ENCODE data around the gene SIN3B. TPM values are rescaled to one million over a fixed set of nuclear protein-coding genes. Genes with fewer than 3 reads are reported as not detected.

The SIN3B gene
- polyA plus RNA-seq, 1 of the 3 experiments (the other 2 are of a cell fraction), result 29.7 TPM

DNA sequence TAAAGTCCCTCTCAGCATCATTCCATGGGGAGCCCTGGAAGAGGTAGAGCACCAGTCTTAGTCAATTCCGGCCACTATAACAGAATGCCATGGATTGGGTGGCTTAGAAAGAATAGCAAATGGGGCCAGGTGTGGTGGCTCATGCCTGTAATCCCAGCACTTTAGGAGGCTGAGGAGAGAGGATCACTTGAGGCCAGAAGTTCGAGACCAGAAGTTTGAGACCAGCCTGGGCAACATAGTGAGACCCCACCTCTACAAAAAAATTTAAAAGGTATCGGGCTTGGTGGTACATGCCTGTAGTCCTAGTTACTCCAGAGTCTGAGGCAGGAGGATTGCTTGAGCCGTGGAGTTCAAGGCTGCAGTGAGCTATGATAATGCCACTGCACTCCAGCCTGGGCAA, 25.0 kb upstream of the SIN3B start:
- POLR2A ChIA-PET, result no interaction called here

DNA sequence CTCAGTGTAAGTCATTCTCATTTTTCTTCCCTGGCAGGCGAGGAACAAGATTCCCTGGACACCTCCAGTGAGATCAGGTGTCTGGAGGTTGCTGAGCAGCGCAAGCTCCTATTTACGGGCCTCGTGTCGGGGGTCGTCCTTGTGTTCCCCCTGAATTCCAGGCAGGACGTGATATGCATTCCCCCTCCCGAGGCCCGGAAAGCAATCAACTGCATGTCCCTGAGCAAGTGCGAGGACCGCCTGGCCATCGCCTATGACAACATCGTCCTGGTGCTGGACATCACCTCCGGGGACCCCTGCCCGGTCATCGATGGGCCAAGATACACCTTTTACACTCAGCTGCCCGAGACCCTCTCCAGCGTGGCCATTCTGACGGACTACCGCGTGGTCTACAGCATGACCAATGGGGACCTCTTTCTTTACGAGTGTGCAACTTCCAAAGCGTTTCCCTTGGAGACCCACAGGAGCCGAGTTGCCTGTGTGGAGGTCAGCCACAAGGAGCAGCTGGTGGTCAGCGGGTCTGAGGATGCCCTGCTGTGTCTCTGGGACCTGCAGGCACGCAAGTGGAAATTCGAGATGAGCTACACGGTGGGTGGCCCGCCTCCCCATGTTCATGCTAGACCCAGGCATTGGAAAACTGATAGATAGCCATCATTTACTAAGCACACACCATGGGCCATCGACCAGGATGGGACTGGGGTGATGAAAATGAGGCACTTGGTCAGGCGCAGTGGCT, 21.5 kb upstream of the SIN3B start:
- Histone ChIP-seq H3K79me2 (ENCODE audit: insufficient read depth) (no peaks in the 10 kb centered on the region), H3K4me3 (ENCODE audit: low read depth in 2 of 2, low read length in 1 of 2) (no peak overlapping the region), H3K4me1 (ENCODE audit: control insufficient read depth in 1 of 2, insufficient read depth in 2 of 2, low read depth in 1 of 2, low read length in 1 of 2) (no peaks in the 10 kb centered on the region), H3K9ac (no peak overlapping the region), H3K27ac (ENCODE audit: low read depth in 2 of 2, low read length in 1 of 2) (no peak overlapping the region), H4K20me1 (ENCODE audit: insufficient read depth) (no peaks in the 10 kb centered on the region), H3K9me2 (no peaks in the 10 kb centered on the region), H3K27me3 (ENCODE audit: insufficient read depth) (peaks cover 5% of the 10 kb centered on the region; the same call in 1 of the 2 replicates), H3K36me3 (replicated peaks in 1 of 2; ENCODE audit: control insufficient read depth in 1 of 2, insufficient read depth in 2 of 2, low read length in 1 of 2) (no peaks in the 10 kb centered on the region), H3K4me2 (no peak overlapping the region), H3K9me3 (no peaks in the 10 kb centered on the region), H2AFZ (ENCODE audit: low read depth) (no peak overlapping the region), H3F3A (replicated peaks; ENCODE audit: insufficient read depth) (no peaks in the 10 kb centered on the region)
- ChIA-PET CTCF (interaction anchor here (1.0 to 1.4 kb wide), 2 partner anchors 36 to 93 kb away, joined by 3 read pairs; no protein-coding TSS in a partner anchor), POLR2A (no interaction called here)
- no peak for DNase-seq
- TF ChIP-seq RXRA (IDR thresholded peaks at IDR 0.05; ENCODE audit: borderline replicate concordance, low read depth) (no peak), SMC3 (IDR thresholded peaks at IDR 0.05; ENCODE audit: low read depth, low read length) (no peak), CHD2 (IDR thresholded peaks at IDR 0.05; ENCODE audit: low read length, partially characterized antibody) (no peak), GATA2 (CRISPR knock-in tag; IDR thresholded peaks at IDR 0.05) (no peak), POLR2AphosphoS5 (IDR thresholded peaks at IDR 0.05; ENCODE audit: low read depth, low read length) (no peak), FOXM1 (IDR thresholded peaks at IDR 0.05; ENCODE audit: low read depth) (no peak), YY1 (IDR thresholded peaks at IDR 0.05; ENCODE audit: low read depth) (no peak), FOXJ3 (CRISPR knock-in tag; IDR thresholded peaks at IDR 0.05) (no peak), TAF1 (IDR thresholded peaks at IDR 0.05; ENCODE audit: borderline replicate concordance, low read depth, low read length) (no peak), MEF2A (IDR thresholded peaks at IDR 0.05; ENCODE audit: borderline replicate concordance, low read depth) (no peak)
- TF ChIP-seq, protein P1, sequence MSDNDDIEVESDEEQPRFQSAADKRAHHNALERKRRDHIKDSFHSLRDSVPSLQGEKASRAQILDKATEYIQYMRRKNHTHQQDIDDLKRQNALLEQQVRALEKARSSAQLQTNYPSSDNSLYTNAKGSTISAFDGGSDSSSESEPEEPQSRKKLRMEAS (IDR thresholded peaks at IDR 0.05; ENCODE audit: low read depth), result no peak
- TF ChIP-seq, protein P2, sequence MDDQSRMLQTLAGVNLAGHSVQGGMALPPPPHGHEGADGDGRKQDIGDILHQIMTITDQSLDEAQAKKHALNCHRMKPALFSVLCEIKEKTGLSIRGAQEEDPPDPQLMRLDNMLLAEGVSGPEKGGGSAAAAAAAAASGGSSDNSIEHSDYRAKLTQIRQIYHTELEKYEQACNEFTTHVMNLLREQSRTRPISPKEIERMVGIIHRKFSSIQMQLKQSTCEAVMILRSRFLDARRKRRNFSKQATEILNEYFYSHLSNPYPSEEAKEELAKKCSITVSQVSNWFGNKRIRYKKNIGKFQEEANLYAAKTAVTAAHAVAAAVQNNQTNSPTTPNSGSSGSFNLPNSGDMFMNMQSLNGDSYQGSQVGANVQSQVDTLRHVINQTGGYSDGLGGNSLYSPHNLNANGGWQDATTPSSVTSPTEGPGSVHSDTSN (IDR thresholded peaks at IDR 0.05), result no peak
- TF ChIP-seq, protein P3, sequence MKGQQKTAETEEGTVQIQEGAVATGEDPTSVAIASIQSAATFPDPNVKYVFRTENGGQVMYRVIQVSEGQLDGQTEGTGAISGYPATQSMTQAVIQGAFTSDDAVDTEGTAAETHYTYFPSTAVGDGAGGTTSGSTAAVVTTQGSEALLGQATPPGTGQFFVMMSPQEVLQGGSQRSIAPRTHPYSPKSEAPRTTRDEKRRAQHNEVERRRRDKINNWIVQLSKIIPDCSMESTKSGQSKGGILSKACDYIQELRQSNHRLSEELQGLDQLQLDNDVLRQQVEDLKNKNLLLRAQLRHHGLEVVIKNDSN (IDR thresholded peaks at IDR 0.05; ENCODE audit: borderline replicate concordance, low read depth), result no peak
- TF ChIP-seq, protein P4, sequence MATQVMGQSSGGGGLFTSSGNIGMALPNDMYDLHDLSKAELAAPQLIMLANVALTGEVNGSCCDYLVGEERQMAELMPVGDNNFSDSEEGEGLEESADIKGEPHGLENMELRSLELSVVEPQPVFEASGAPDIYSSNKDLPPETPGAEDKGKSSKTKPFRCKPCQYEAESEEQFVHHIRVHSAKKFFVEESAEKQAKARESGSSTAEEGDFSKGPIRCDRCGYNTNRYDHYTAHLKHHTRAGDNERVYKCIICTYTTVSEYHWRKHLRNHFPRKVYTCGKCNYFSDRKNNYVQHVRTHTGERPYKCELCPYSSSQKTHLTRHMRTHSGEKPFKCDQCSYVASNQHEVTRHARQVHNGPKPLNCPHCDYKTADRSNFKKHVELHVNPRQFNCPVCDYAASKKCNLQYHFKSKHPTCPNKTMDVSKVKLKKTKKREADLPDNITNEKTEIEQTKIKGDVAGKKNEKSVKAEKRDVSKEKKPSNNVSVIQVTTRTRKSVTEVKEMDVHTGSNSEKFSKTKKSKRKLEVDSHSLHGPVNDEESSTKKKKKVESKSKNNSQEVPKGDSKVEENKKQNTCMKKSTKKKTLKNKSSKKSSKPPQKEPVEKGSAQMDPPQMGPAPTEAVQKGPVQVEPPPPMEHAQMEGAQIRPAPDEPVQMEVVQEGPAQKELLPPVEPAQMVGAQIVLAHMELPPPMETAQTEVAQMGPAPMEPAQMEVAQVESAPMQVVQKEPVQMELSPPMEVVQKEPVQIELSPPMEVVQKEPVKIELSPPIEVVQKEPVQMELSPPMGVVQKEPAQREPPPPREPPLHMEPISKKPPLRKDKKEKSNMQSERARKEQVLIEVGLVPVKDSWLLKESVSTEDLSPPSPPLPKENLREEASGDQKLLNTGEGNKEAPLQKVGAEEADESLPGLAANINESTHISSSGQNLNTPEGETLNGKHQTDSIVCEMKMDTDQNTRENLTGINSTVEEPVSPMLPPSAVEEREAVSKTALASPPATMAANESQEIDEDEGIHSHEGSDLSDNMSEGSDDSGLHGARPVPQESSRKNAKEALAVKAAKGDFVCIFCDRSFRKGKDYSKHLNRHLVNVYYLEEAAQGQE (IDR thresholded peaks at IDR 0.05; ENCODE audit: low read depth, low read length), result no peak
- WGBS (ENCODE audit: low lambda C conversion rate), result 47% methylated on average over 23 of the region's 31 CpGs

More for the DNA sequence above, 25.0 kb upstream of the SIN3B start:
- Histone ChIP-seq H3K79me2 (ENCODE audit: insufficient read depth) (no peaks in the 10 kb centered on the region), H4K20me1 (ENCODE audit: insufficient read depth) (no peaks in the 10 kb centered on the region), H3K4me2 (no peak overlapping the region), H2AFZ (ENCODE audit: low read depth) (no peak overlapping the region), H3K36me3 (replicated peaks in 1 of 2; ENCODE audit: control insufficient read depth in 1 of 2, insufficient read depth in 2 of 2, low read length in 1 of 2) (no peaks in the 10 kb centered on the region), H3K27ac (ENCODE audit: low read depth in 2 of 2, low read length in 1 of 2) (no peak overlapping the region), H3K9me3 (no peaks in the 10 kb centered on the region), H3K4me1 (ENCODE audit: control insufficient read depth in 1 of 2, insufficient read depth in 2 of 2, low read depth in 1 of 2, low read length in 1 of 2) (no peaks in the 10 kb centered on the region), H3K27me3 (ENCODE audit: insufficient read depth) (peaks cover 5% of the 10 kb centered on the region; the same call in 1 of the 2 replicates), H3F3A (replicated peaks; ENCODE audit: insufficient read depth) (no peaks in the 10 kb centered on the region), H3K9ac (no peak overlapping the region), H3K4me3 (ENCODE audit: low read depth in 2 of 2, low read length in 1 of 2) (no peak overlapping the region), H3K9me2 (no peaks in the 10 kb centered on the region)
- TF ChIP-seq EP300 (IDR thresholded peaks at IDR 0.05; ENCODE audit: borderline replicate concordance in 1 of 2, low read depth in 1 of 2, low read length in 1 of 2), result no peak
- TF ChIP-seq TAF1 (IDR thresholded peaks at IDR 0.05; ENCODE audit: borderline replicate concordance, low read depth, low read length), result no peak
- no peak for TF ChIP-seq FOXM1 (IDR thresholded peaks at IDR 0.05; ENCODE audit: low read depth)
- no peak for DNase-seq
- CTCF ChIA-PET, result interaction anchor here (0.6 kb wide), 1 partner anchor 1060 kb away, joined by 3 read pairs; no protein-coding TSS in a partner anchor
- 11% methylated on average over 4 of the region's 4 CpGs for WGBS (ENCODE audit: low lambda C conversion rate)

Measured in SK-N-SH (cell line).